ENCODE measurements around the gene ZFAND6.

ZFAND6 gene

GRCh38 chr15:80156176-80156720 is 96.8 kb downstream of the ZFAND6 start:
- Histone ChIP-seq H3K4me1 (ENCODE audit: control insufficient read depth, insufficient read depth, low read length) (peaks cover 37% of the 10 kb centered on the region; the same call in 1 of the 2 replicates), H3K36me3 (ENCODE audit: control insufficient read depth, insufficient read depth, low read length) (peaks cover 17% of the 10 kb centered on the region), H3K9me3 (ENCODE audit: control insufficient read depth, insufficient read depth, low read depth, low read length) (no peaks in the 10 kb centered on the region), H3K9ac (ENCODE audit: low read length) (no peak overlapping the region), H3K27ac (ENCODE audit: low read depth, low read length) (no peak overlapping the region), H3K27me3 (ENCODE audit: control insufficient read depth, insufficient read depth, low read length) (peaks cover 6% of the 10 kb centered on the region), H3K4me3 (ENCODE audit: low read depth, low read length) (no peak overlapping the region)

GRCh38 chr15:80157215-80157614 is 97.7 kb downstream of the ZFAND6 start:
- no peak overlapping the region for H3K9ac ChIP-seq (ENCODE audit: low read length)
- no peak overlapping the region for H3K4me3 ChIP-seq (ENCODE audit: low read depth, low read length)
- H3K27ac ChIP-seq (ENCODE audit: low read depth, low read length): no peak overlapping the region
- H3K27me3 ChIP-seq (ENCODE audit: control insufficient read depth, insufficient read depth, low read length): no peaks in the 10 kb centered on the region
- H3K9me3 ChIP-seq (ENCODE audit: control insufficient read depth, insufficient read depth, low read depth, low read length): no peaks in the 10 kb centered on the region
- H3K36me3 ChIP-seq (ENCODE audit: control insufficient read depth, insufficient read depth, low read length): peaks cover 27% of the 10 kb centered on the region
- H3K4me1 ChIP-seq (ENCODE audit: control insufficient read depth, insufficient read depth, low read length): peaks cover 29% of the 10 kb centered on the region; the same call in 1 of the 2 replicates

- Histone ChIP-seq H3K4me1 (ENCODE audit: control insufficient read depth, insufficient read depth, low read length) (peaks cover 19% of the 10 kb centered on the region; the same call in 1 of the 2 replicates), H3K9ac (ENCODE audit: low read length) (no peak overlapping the region), H3K27ac (ENCODE audit: low read depth, low read length) (no peak overlapping the region), H3K9me3 (ENCODE audit: control insufficient read depth, insufficient read depth, low read depth, low read length) (no peaks in the 10 kb centered on the region), H3K36me3 (ENCODE audit: control insufficient read depth, insufficient read depth, low read length) (peaks cover 39% of the 10 kb centered on the region), H3K4me3 (ENCODE audit: low read depth, low read length) (no peak overlapping the region), H3K27me3 (ENCODE audit: control insufficient read depth, insufficient read depth, low read length) (no peaks in the 10 kb centered on the region)
Measured at GRCh38 chr15:80159301-80159700, 99.8 kb downstream of the ZFAND6 start.

DNA sequence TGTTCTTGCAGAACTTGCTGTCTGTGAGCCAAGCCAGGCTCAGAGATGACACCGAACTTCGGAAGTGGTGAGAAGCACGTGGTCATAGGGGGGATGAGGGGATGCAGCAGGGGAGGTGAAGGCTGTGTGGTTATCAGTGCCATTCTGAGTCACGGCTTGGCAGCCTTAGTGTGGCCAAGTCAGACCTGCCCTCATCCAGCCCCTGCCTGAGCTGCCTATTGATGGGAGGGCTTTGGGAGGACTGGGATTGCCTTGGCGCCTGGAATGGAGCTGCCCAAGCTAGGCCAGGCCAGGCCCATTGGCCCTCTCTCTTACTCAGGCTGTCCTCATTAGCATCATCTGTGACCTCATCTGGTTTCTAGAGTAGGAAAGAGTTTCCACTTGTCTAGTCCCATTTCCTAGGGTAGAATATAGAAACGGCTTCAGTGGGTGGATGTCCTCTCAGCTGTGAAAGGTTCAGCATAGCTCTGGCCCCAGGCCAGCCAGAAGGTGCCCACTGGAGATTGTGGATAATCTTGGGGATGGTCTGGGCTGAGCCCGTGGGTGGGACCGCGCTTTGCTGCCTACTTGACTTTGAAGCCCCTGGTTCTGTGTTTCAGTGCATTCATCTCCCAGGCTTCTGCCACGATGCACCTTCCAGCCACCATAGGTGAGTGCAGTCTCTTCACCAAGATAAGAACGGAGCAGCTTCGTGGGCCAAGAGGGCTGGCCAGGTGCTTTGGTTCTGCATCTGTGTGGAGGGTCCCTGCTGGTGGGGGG is 100.5 kb downstream of the ZFAND6 start:
- Histone ChIP-seq H3K4me1 (ENCODE audit: control insufficient read depth, insufficient read depth, low read length) (peaks cover 12% of the 10 kb centered on the region; the same call in 1 of the 2 replicates), H3K27ac (ENCODE audit: low read depth, low read length) (no peak overlapping the region), H3K36me3 (ENCODE audit: control insufficient read depth, insufficient read depth, low read length) (peaks cover 44% of the 10 kb centered on the region), H3K9me3 (ENCODE audit: control insufficient read depth, insufficient read depth, low read depth, low read length) (no peaks in the 10 kb centered on the region), H3K4me3 (ENCODE audit: low read depth, low read length) (no peak overlapping the region), H3K27me3 (ENCODE audit: control insufficient read depth, insufficient read depth, low read length) (no peaks in the 10 kb centered on the region), H3K9ac (ENCODE audit: low read length) (no peak overlapping the region)

GRCh38 chr15:80160570-80161156 is 101.2 kb downstream of the ZFAND6 start:
- Histone ChIP-seq H3K27ac (ENCODE audit: low read depth, low read length) (no peak overlapping the region), H3K9ac (ENCODE audit: low read length) (no peak overlapping the region), H3K9me3 (ENCODE audit: control insufficient read depth, insufficient read depth, low read depth, low read length) (no peaks in the 10 kb centered on the region), H3K4me1 (ENCODE audit: control insufficient read depth, insufficient read depth, low read length) (peaks cover 8% of the 10 kb centered on the region; the same call in 1 of the 2 replicates), H3K4me3 (ENCODE audit: low read depth, low read length) (no peak overlapping the region), H3K36me3 (ENCODE audit: control insufficient read depth, insufficient read depth, low read length) (peaks cover 44% of the 10 kb centered on the region), H3K27me3 (ENCODE audit: control insufficient read depth, insufficient read depth, low read length) (no peaks in the 10 kb centered on the region)

- Histone ChIP-seq H3K9ac (ENCODE audit: low read length) (no peak overlapping the region), H3K4me3 (ENCODE audit: low read depth, low read length) (no peak overlapping the region), H3K27ac (ENCODE audit: low read depth, low read length) (no peak overlapping the region), H3K4me1 (ENCODE audit: control insufficient read depth, insufficient read depth, low read length) (peaks cover 8% of the 10 kb centered on the region; the same call in 1 of the 2 replicates), H3K9me3 (ENCODE audit: control insufficient read depth, insufficient read depth, low read depth, low read length) (no peaks in the 10 kb centered on the region), H3K36me3 (ENCODE audit: control insufficient read depth, insufficient read depth, low read length) (peaks cover 44% of the 10 kb centered on the region), H3K27me3 (ENCODE audit: control insufficient read depth, insufficient read depth, low read length) (no peaks in the 10 kb centered on the region)
Measured at GRCh38 chr15:80161468-80162016, 102.1 kb downstream of the ZFAND6 start.

- Histone ChIP-seq H3K9me3 (ENCODE audit: control insufficient read depth, insufficient read depth, low read depth, low read length) (no peaks in the 10 kb centered on the region), H3K9ac (ENCODE audit: low read length) (no peak overlapping the region), H3K36me3 (ENCODE audit: control insufficient read depth, insufficient read depth, low read length) (peaks cover 44% of the 10 kb centered on the region), H3K27me3 (ENCODE audit: control insufficient read depth, insufficient read depth, low read length) (no peaks in the 10 kb centered on the region), H3K4me1 (ENCODE audit: control insufficient read depth, insufficient read depth, low read length) (peaks cover 8% of the 10 kb centered on the region; the same call in 1 of the 2 replicates), H3K27ac (ENCODE audit: low read depth, low read length) (no peak overlapping the region), H3K4me3 (ENCODE audit: low read depth, low read length) (no peak overlapping the region)
Measured at GRCh38 chr15:80162059-80162554, 102.6 kb downstream of the ZFAND6 start.

- no peak overlapping the region for H3K27ac ChIP-seq (ENCODE audit: low read depth, low read length)
- H3K9ac ChIP-seq (ENCODE audit: low read length): no peak overlapping the region
- H3K4me3 ChIP-seq (ENCODE audit: low read depth, low read length): no peak overlapping the region
- no peaks in the 10 kb centered on the region for H3K9me3 ChIP-seq (ENCODE audit: control insufficient read depth, insufficient read depth, low read depth, low read length)
- peaks cover 8% of the 10 kb centered on the region; the same call in 1 of the 2 replicates for H3K4me1 ChIP-seq (ENCODE audit: control insufficient read depth, insufficient read depth, low read length)
- H3K36me3 ChIP-seq (ENCODE audit: control insufficient read depth, insufficient read depth, low read length): peaks cover 44% of the 10 kb centered on the region
- no peaks in the 10 kb centered on the region for H3K27me3 ChIP-seq (ENCODE audit: control insufficient read depth, insufficient read depth, low read length)
Measured at GRCh38 chr15:80163217-80163616, 103.7 kb downstream of the ZFAND6 start.

- Histone ChIP-seq H3K9ac (ENCODE audit: low read length) (no peak overlapping the region), H3K27ac (ENCODE audit: low read depth, low read length) (no peak overlapping the region), H3K36me3 (ENCODE audit: control insufficient read depth, insufficient read depth, low read length) (peaks cover 49% of the 10 kb centered on the region), H3K4me1 (ENCODE audit: control insufficient read depth, insufficient read depth, low read length) (peaks cover 8% of the 10 kb centered on the region; the same call in 1 of the 2 replicates), H3K27me3 (ENCODE audit: control insufficient read depth, insufficient read depth, low read length) (no peaks in the 10 kb centered on the region), H3K9me3 (ENCODE audit: control insufficient read depth, insufficient read depth, low read depth, low read length) (no peaks in the 10 kb centered on the region), H3K4me3 (ENCODE audit: low read depth, low read length) (no peak overlapping the region)
Measured at GRCh38 chr15:80163897-80164296, 104.4 kb downstream of the ZFAND6 start.

DNA sequence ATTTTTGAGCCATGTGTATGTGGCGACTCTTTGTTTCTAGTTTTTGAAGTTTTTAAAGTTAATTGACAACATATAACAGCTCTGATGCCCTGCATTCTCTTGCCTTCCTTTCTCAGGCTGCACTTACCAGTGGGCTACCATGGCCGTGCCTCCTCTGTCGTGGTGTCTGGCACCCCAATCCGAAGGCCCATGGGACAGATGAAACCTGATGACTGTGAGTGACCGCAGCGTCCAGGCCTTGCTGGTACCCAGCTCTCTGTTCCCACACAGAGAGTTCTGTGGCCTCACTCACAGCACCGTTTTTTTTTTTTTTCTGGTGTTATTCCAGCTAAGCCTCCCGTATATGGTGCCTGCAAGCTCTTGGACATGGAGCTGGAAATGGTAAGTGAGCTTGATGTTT is 108.5 kb downstream of the ZFAND6 start:
- H3K27ac ChIP-seq (ENCODE audit: low read depth, low read length): no peak overlapping the region
- H3K4me1 ChIP-seq (ENCODE audit: control insufficient read depth, insufficient read depth, low read length): no peaks in the 10 kb centered on the region
- no peaks in the 10 kb centered on the region for H3K9me3 ChIP-seq (ENCODE audit: control insufficient read depth, insufficient read depth, low read depth, low read length)
- no peak overlapping the region for H3K9ac ChIP-seq (ENCODE audit: low read length)
- no peak overlapping the region for H3K4me3 ChIP-seq (ENCODE audit: low read depth, low read length)
- H3K36me3 ChIP-seq (ENCODE audit: control insufficient read depth, insufficient read depth, low read length): peaks cover 19% of the 10 kb centered on the region
- H3K27me3 ChIP-seq (ENCODE audit: control insufficient read depth, insufficient read depth, low read length): no peaks in the 10 kb centered on the region

- no peaks in the 10 kb centered on the region for H3K27me3 ChIP-seq (ENCODE audit: control insufficient read depth, insufficient read depth, low read length)
- H3K9me3 ChIP-seq (ENCODE audit: control insufficient read depth, insufficient read depth, low read depth, low read length): no peaks in the 10 kb centered on the region
- H3K27ac ChIP-seq (ENCODE audit: low read depth, low read length): no peak overlapping the region
- no peaks in the 10 kb centered on the region for H3K4me1 ChIP-seq (ENCODE audit: control insufficient read depth, insufficient read depth, low read length)
- H3K9ac ChIP-seq (ENCODE audit: low read length): no peak overlapping the region
- peaks cover 20% of the 10 kb centered on the region for H3K36me3 ChIP-seq (ENCODE audit: control insufficient read depth, insufficient read depth, low read length)
- H3K4me3 ChIP-seq (ENCODE audit: low read depth, low read length): no peak overlapping the region
Measured at GRCh38 chr15:80168421-80168820, 108.9 kb downstream of the ZFAND6 start.
